ENCODE data around the gene MEGF11. TPM values are rescaled to one million over a fixed set of nuclear protein-coding genes. Genes with fewer than 3 reads are reported as not detected.

Gene MEGF11
- polyA plus RNA-seq, 1 experiment, result 0.04 TPM

- TF ChIP-seq, protein P1, sequence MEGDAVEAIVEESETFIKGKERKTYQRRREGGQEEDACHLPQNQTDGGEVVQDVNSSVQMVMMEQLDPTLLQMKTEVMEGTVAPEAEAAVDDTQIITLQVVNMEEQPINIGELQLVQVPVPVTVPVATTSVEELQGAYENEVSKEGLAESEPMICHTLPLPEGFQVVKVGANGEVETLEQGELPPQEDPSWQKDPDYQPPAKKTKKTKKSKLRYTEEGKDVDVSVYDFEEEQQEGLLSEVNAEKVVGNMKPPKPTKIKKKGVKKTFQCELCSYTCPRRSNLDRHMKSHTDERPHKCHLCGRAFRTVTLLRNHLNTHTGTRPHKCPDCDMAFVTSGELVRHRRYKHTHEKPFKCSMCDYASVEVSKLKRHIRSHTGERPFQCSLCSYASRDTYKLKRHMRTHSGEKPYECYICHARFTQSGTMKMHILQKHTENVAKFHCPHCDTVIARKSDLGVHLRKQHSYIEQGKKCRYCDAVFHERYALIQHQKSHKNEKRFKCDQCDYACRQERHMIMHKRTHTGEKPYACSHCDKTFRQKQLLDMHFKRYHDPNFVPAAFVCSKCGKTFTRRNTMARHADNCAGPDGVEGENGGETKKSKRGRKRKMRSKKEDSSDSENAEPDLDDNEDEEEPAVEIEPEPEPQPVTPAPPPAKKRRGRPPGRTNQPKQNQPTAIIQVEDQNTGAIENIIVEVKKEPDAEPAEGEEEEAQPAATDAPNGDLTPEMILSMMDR (IDR thresholded peaks at IDR 0.05; ENCODE audit: insufficient read depth, low read depth, low read length), result no peak
- CTCF ChIA-PET, result interaction anchor here (0.6 to 3.5 kb wide), 11 partner anchors 13 to 580 kb away, joined by 3 to 13 read pairs (median 4); partner anchors contain the start of gene SNAPC5
- Histone ChIP-seq H3K36me3 (ENCODE audit: control insufficient read depth, insufficient read depth, low read length) (peaks cover 2% of the 10 kb centered on the region; the same call in 1 of the 2 replicates), H3K27me3 (ENCODE audit: control insufficient read depth, insufficient read depth, low read length) (no peaks in the 10 kb centered on the region), H3K4me3 (ENCODE audit: low read depth, low read length) (no peak overlapping the region)
- POLR2A ChIA-PET, result interaction anchor here (1.0 kb wide), 1 partner anchor 8 kb away, joined by 3 read pairs; no protein-coding TSS in a partner anchor
- no peak for DNase-seq (ENCODE audit: low read depth)
These were observed 336.2 kb downstream of the MEGF11 start for GRCh38 chr15:65917407-65917756.

DNA sequence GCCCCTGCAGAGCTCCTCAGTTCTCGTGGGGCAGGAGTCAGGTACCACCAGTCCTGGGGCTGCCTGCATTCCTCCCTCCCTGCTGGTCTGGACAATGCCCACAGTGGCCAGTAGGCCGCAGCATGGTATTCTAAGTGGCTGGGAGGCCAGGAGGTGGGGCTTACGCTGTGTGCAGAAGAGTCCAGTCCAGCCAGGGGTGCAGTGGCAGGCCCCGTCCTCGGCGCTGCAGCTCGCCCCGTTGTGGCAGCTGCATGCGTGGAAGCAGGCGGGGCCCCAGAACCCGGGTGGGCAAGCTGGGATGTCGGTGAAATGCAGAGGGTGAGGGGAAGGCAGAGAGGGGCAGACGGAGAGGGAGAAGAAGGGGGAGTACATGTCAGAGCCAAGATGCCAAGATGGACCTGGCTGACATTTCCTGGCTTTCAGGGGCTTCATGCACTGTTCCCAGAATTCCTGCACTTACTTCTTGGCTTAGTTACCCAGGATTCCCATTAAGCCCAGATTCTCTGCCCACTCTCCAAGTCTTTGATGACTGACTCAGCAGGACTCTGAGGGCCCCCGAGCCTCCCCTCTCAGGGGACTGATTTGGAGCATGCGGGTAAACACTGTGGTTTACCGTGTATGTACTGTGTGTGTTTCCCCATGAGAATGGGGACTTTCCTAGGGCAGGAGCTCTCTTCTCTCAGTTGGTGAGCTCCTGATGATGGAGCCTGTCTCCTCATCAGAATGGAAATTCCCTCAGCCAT is 336.7 kb downstream of the MEGF11 start:
- H3K27me3 ChIP-seq (ENCODE audit: control insufficient read depth, insufficient read depth, low read length), result no peaks in the 10 kb centered on the region
- ChIA-PET CTCF (interaction anchor here (0.6 to 3.5 kb wide), 18 partner anchors 10 to 581 kb away, joined by 3 to 13 read pairs (median 4); partner anchors contain the start of gene SNAPC5), POLR2A (interaction anchor here (1.0 kb wide), 1 partner anchor 7 kb away, joined by 3 read pairs; no protein-coding TSS in a partner anchor)
- TF ChIP-seq, protein P1 (IDR thresholded peaks at IDR 0.05; ENCODE audit: insufficient read depth, low read depth, low read length), result peak; percentile 87
- peaks cover 2% of the 10 kb centered on the region; the same call in 1 of the 2 replicates for H3K36me3 ChIP-seq (ENCODE audit: control insufficient read depth, insufficient read depth, low read length)
- no peak for DNase-seq (ENCODE audit: low read depth)
- H3K4me3 ChIP-seq (ENCODE audit: low read depth, low read length), result no peak overlapping the region

DNA sequence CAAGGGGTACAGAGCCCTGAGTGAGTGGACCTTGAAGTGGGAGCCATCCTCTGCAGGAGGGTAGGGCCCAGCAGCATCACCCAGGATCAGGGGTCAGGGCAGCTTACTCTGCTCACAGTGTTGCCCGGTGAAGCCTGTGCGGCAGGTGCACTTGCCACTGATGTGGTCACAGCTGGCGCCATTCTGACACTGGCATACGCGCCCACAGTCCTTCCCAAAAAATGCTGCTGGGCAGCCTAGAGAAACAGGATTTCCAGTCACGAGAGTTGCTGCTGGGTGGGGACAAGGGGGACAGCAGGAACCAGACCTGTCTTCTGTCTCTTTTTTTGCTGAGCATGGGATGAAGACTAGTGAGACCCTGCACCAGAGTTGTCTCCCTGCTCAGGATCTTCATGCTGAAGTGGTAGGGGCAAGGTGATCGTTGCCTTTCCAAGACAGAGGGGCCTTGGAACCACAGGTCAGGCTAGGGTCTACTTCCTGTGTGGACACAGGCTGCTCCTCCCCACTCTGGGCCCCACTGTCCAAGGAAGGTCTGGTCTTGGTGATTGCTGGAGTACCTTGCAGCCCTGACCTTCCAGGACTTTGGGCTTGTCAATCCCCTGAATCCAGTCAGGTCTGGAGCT is 337.4 kb downstream of the MEGF11 start:
- TF ChIP-seq, protein P1 (IDR thresholded peaks at IDR 0.05; ENCODE audit: insufficient read depth, low read depth, low read length), result no peak
- Histone ChIP-seq H3K4me3 (ENCODE audit: low read depth, low read length) (no peak overlapping the region), H3K27me3 (ENCODE audit: control insufficient read depth, insufficient read depth, low read length) (no peaks in the 10 kb centered on the region), H3K36me3 (ENCODE audit: control insufficient read depth, insufficient read depth, low read length) (peaks cover 2% of the 10 kb centered on the region; the same call in 1 of the 2 replicates)
- ChIA-PET CTCF (interaction anchor here (0.9 to 3.5 kb wide), 16 partner anchors 9 to 376 kb away, joined by 3 to 13 read pairs (median 4); no protein-coding TSS in a partner anchor), POLR2A (no interaction called here)
- DNase-seq (ENCODE audit: low read depth), result no peak

- H3K36me3 ChIP-seq (ENCODE audit: control insufficient read depth, insufficient read depth, low read length), result peaks cover 2% of the 10 kb centered on the region; the same call in 1 of the 2 replicates
- H3K27me3 ChIP-seq (ENCODE audit: control insufficient read depth, insufficient read depth, low read length), result no peaks in the 10 kb centered on the region
- TF ChIP-seq, protein P1 (IDR thresholded peaks at IDR 0.05; ENCODE audit: insufficient read depth, low read depth, low read length), result no peak
- ChIA-PET POLR2A (no interaction called here), CTCF (interaction anchor here (1.2 to 3.5 kb wide), 9 partner anchors 10 to 377 kb away, joined by 3 to 13 read pairs (median 6); no protein-coding TSS in a partner anchor)
- H3K4me3 ChIP-seq (ENCODE audit: low read depth, low read length), result no peak overlapping the region
- no peak for DNase-seq (ENCODE audit: low read depth)
These were observed 338.3 kb downstream of the MEGF11 start for GRCh38 chr15:65914981-65915925.
